Activated naive CD8-positive, alpha-beta T cell treated with anti-CD3 and anti-CD28 coated beads for 36 hours (primary cell): ENCODE measurements around the gene LRRC28. TPM values are rescaled to one million over a fixed set of nuclear protein-coding genes. Genes with fewer than 3 reads are reported as not detected.

Experiments
- DNase-seq: peaks from one replicate; pipeline ENCODE4 v3.0.0; 2021
- H3K27ac Mint-ChIP-seq: one replicate; pipeline ENCODE4 v1.8.0; 2022; ENCODE audit warnings: mild to moderate bottlenecking, moderate library complexity, mixed read lengths
- H3K27me3 Mint-ChIP-seq: one replicate; pipeline ENCODE4 v1.8.0; 2022; ENCODE audit warnings: mild to moderate bottlenecking, mixed read lengths
- H3K36me3 Mint-ChIP-seq: one replicate; pipeline ENCODE4 v1.8.0; 2021; ENCODE audit warnings: mild to moderate bottlenecking, mixed read lengths
- H3K4me1 Mint-ChIP-seq: one replicate; pipeline ENCODE4 v1.8.0; 2021; ENCODE audit warnings: mixed read lengths
- H3K4me3 Mint-ChIP-seq: one replicate; pipeline ENCODE4 v1.8.0; 2022; ENCODE audit warnings: mild to moderate bottlenecking, moderate library complexity, mixed read lengths
- H3K9me3 Mint-ChIP-seq: one replicate; pipeline ENCODE4 v1.8.0; 2022; ENCODE audit warnings: mixed read lengths
- total RNA-seq, 2 experiments: library from RNA; stranded (reverse); gene quantifications; one replicate each; pipeline ENCODE4 v1.2.3, GENCODE V29; 2021

LRRC28 gene
- total RNA-seq, 2 experiments from 2014 or later = 9.9 to 12.4 TPM

DNA sequence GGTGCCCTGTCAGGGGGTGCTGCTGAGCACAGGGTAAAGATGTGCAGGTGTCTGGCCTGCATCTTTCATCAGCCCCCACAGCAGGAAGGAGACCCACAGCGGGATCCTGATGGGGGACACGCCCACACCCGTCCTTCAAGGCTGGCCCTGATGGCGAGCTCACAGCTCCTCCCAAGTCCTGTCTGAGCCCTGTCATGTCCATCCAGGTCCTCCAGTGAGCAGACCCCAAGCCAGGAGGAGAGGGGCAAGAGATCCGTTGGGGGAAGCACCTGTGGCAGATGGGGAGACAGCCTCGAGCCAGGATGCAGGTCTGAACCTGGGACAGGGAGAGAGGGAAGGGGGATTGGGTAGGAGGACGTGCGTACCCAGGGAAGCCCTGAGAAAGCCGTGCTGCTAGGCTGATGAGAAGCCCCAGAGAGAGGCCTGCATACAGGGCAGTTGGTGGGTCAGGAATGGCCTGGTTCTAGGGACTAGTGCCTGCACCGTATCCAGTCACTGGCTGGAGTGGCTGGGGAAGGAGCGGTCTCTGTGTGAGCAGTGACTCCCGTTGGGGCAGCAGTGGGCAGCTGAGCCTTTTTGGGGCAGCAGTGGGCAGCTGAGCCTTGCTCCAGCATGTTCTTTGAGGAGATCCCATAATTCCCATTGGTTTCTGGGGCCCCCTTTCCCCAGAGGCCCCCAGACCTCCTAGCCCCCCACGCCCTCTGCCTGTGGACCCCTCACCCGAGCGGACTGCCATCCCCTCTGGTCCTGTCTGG, 181.2 kb downstream of the LRRC28 start:
- H3K4me1 Mint-ChIP-seq = peaks cover 52% of the 10 kb centered on the region
- no peak for DNase-seq

GRCh38 chr15:99433026-99433756, 181.9 kb downstream of the LRRC28 start:
- peaks cover 55% of the 10 kb centered on the region for H3K4me1 Mint-ChIP-seq
- H3K27ac Mint-ChIP-seq = peak overlapping the region; percentile 51
- no peak for DNase-seq

More for the DNA sequence above, 181.2 kb downstream of the LRRC28 start:
- Mint-ChIP-seq H3K4me3 (no peak overlapping the region), H3K27me3 (no peaks in the 10 kb centered on the region), H3K27ac (peak overlapping the region; percentile 51), H3K9me3 (no peaks in the 10 kb centered on the region), H3K36me3 (no peaks in the 10 kb centered on the region)

GRCh38 chr15:99433757-99434450, 182.6 kb downstream of the LRRC28 start:
- no peaks in the 10 kb centered on the region for H3K36me3 Mint-ChIP-seq
- no peaks in the 10 kb centered on the region for H3K27me3 Mint-ChIP-seq
- DNase-seq = no peak
- H3K4me3 Mint-ChIP-seq = no peak overlapping the region
- H3K4me1 Mint-ChIP-seq = peaks cover 61% of the 10 kb centered on the region
- no peaks in the 10 kb centered on the region for H3K9me3 Mint-ChIP-seq
- H3K27ac Mint-ChIP-seq = peak overlapping the region; percentile 25

More at GRCh38 chr15:99433026-99433756, 181.9 kb downstream of the LRRC28 start:
- Mint-ChIP-seq H3K4me3 (no peak overlapping the region), H3K9me3 (no peaks in the 10 kb centered on the region), H3K27me3 (no peaks in the 10 kb centered on the region), H3K36me3 (no peaks in the 10 kb centered on the region)

- Mint-ChIP-seq H3K27me3 (no peaks in the 10 kb centered on the region), H3K4me3 (no peak overlapping the region), H3K27ac (no peak overlapping the region), H3K36me3 (no peaks in the 10 kb centered on the region), H3K9me3 (no peaks in the 10 kb centered on the region), H3K4me1 (peaks cover 64% of the 10 kb centered on the region)
- no peak for DNase-seq
Observed at GRCh38 chr15:99434506-99435112, 183.3 kb downstream of the LRRC28 start.

DNA sequence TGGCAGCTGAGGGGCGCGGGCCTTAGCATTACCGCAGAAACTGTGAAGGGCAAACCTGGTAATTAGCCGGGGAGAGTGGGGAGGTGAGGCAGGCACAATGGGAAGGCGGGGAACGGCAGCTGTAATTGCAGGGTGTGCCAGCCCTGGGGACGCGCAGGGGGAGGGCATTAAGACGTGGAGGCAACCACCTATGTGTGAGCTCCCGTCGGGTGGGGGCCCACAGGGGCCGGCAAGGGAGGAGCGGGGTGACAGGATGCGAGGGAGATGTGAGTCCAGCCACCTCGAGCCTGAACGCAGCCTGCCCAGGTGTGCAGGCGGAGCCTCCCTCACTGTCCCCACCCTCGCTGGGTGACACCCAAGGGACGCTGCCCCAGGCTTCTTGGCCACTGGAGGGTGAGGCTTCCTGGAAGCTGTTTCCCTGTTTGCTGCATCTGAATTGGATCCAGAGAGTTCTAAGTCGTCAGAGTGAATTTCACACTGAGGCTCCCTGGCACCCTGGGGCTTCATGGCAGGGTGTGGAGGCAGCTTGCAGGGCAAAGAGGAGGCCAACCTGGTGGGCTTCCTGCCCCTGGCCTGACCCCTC, 183.9 kb downstream of the LRRC28 start:
- Mint-ChIP-seq H3K27me3 (no peaks in the 10 kb centered on the region), H3K27ac (no peak overlapping the region), H3K9me3 (no peaks in the 10 kb centered on the region), H3K4me3 (no peak overlapping the region), H3K36me3 (no peaks in the 10 kb centered on the region), H3K4me1 (peaks cover 68% of the 10 kb centered on the region)
- no peak for DNase-seq

DNA sequence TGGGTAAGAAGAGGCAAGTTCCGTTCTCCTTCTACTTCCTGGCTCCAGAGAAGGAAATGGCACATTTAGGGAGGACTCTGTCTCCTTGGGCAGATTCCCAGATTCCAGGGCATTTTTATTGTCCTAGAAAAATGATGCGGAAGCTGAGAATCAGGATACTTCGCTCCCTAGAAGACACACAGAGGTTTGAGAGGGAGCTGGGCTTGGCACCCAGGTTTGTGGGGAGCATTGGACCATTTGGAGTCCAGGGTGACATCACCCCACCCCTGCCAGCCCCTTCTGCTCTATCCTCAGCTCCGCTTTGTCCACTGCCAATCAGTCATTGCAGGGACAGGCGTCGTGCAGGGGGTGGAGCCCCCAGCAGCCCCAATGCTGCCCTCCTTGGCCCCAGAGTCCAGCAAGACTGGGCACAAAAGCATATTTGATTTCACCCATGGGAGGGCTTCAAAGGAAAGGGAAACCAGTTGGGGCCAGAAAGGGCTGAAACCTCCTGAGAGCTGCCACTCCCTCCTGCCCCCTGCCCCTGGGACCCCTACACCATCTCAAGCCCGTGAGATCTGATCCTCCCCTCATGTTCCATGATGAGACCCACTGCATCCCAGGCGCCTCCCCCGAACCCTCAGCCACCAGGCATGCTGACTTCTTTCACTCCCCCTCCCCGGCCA, 184.7 kb downstream of the LRRC28 start:
- no peaks in the 10 kb centered on the region for H3K27me3 Mint-ChIP-seq
- peaks cover 72% of the 10 kb centered on the region for H3K4me1 Mint-ChIP-seq
- no peak overlapping the region for H3K4me3 Mint-ChIP-seq
- H3K36me3 Mint-ChIP-seq = no peaks in the 10 kb centered on the region
- H3K27ac Mint-ChIP-seq = no peak overlapping the region
- H3K9me3 Mint-ChIP-seq = no peaks in the 10 kb centered on the region
- DNase-seq = no peak

GRCh38 chr15:99436542-99437314, 185.4 kb downstream of the LRRC28 start:
- peaks cover 75% of the 10 kb centered on the region for H3K4me1 Mint-ChIP-seq
- no peaks in the 10 kb centered on the region for H3K27me3 Mint-ChIP-seq
- no peaks in the 10 kb centered on the region for H3K9me3 Mint-ChIP-seq
- DNase-seq = no peak
- no peak overlapping the region for H3K27ac Mint-ChIP-seq
- H3K4me3 Mint-ChIP-seq = no peak overlapping the region
- no peaks in the 10 kb centered on the region for H3K36me3 Mint-ChIP-seq

GRCh38 chr15:99437315-99438223, 186.3 kb downstream of the LRRC28 start:
- Mint-ChIP-seq H3K4me1 (peaks cover 78% of the 10 kb centered on the region), H3K4me3 (no peak overlapping the region), H3K27ac (peak overlapping the region; percentile 65), H3K9me3 (no peaks in the 10 kb centered on the region), H3K36me3 (no peaks in the 10 kb centered on the region), H3K27me3 (no peaks in the 10 kb centered on the region)
- no peak for DNase-seq

DNA sequence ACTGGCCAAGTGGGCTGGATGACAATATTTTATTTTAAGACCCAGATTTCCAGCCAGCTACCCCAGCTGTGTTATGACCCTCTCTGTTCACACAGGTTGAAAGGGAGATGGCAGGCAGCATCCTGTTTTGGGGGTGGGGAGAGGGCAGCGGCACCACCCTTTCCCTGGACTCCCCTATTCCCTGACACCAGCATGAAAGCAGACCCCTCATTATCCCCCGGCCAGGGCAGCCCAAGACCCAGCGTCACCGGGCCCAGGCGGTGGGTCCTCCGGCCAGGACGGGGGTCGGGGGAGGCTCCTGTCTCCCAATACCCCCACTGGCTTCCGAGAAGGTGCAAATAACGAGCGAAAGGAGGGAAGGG, 186.9 kb downstream of the LRRC28 start:
- DNase-seq = no peak
- peaks cover 80% of the 10 kb centered on the region for H3K4me1 Mint-ChIP-seq
- H3K27ac Mint-ChIP-seq = peak overlapping the region; percentile 65
- H3K36me3 Mint-ChIP-seq = no peaks in the 10 kb centered on the region
- H3K4me3 Mint-ChIP-seq = peak overlapping the region; percentile 54
- H3K9me3 Mint-ChIP-seq = no peaks in the 10 kb centered on the region
- no peaks in the 10 kb centered on the region for H3K27me3 Mint-ChIP-seq

DNA sequence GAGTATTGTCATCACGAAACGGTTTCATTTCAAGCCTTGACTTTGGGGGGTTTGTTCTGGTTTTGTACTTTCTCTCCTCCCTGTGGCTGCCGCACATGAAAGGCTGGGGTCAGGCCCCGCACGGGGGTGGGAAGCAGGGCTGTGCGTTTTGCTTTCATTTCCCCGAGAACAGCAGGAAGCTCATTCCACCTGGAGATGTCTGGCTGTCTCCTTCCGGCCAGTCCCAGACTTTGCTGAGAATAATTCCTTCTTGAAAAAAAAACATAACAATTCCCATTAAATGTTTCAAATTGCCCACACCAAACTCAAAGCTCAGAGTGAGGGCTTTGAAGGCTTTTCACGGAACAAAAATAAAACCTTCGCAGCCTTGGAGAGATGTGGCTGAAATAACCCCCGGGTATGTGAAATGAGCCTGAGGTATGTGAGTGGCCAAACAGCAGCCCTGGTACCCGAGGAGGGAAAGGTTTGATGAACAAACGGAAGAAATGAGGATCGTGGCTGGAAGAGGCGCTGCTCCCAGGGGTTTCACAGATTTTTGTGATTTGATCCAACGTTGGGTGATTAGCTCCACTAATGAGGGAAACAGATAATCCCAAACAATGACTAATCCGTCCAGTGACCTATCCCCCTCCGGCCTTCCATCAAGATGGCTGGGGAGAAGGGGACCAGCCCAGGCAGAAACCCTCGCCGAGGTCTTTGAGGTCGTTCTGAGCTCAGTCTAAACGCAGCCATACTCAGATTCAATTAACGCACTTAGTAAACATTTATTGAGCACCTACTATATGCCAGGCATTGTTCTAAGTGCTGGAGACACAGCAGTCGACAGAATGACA, 187.6 kb downstream of the LRRC28 start:
- Mint-ChIP-seq H3K4me3 (peak overlapping the region; percentile 54), H3K27ac (peak overlapping the region; percentile 65), H3K27me3 (no peaks in the 10 kb centered on the region), H3K4me1 (peaks cover 77% of the 10 kb centered on the region), H3K36me3 (no peaks in the 10 kb centered on the region), H3K9me3 (no peaks in the 10 kb centered on the region)
- peak; percentile 74 for DNase-seq

GRCh38 chr15:99439524-99439835, 188.2 kb downstream of the LRRC28 start:
- no peaks in the 10 kb centered on the region for H3K27me3 Mint-ChIP-seq
- DNase-seq = no peak
- no peak overlapping the region for H3K27ac Mint-ChIP-seq
- H3K9me3 Mint-ChIP-seq = no peaks in the 10 kb centered on the region
- no peak overlapping the region for H3K4me3 Mint-ChIP-seq
- H3K4me1 Mint-ChIP-seq = peaks cover 77% of the 10 kb centered on the region
- no peaks in the 10 kb centered on the region for H3K36me3 Mint-ChIP-seq

DNA sequence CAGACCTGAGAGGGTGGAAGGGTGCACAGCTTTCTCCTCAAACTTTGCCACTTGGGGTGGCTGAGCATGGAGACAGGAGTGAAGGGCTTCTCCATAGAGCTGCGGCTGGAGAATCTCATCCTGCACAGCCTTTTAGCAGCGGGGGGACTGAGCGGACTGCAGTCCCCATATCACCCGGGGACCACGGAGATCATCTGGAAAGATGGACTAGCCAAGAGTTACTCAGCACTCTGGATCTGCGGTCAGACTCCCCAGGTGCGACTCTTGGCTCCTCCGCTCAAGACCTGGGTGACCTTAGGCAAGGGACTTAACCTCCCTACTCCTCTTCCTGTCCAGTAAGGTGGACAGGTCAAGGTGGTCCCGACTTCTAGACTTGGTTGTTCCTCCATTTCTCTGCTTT, 188.7 kb downstream of the LRRC28 start:
- peaks cover 79% of the 10 kb centered on the region for H3K4me1 Mint-ChIP-seq

More for the DNA sequence above, 188.7 kb downstream of the LRRC28 start:
- H3K27ac Mint-ChIP-seq = no peak overlapping the region
- DNase-seq = no peak
- H3K36me3 Mint-ChIP-seq = no peaks in the 10 kb centered on the region
- no peaks in the 10 kb centered on the region for H3K27me3 Mint-ChIP-seq
- no peak overlapping the region for H3K4me3 Mint-ChIP-seq
- no peaks in the 10 kb centered on the region for H3K9me3 Mint-ChIP-seq
